ENCODE data around the gene SLC37A2. TPM values are rescaled to one million over a fixed set of nuclear protein-coding genes. Genes with fewer than 3 reads are reported as not detected.

SLC37A2 gene
- total RNA-seq, 1 experiment from 2014 or later = 0.23 TPM

DNA sequence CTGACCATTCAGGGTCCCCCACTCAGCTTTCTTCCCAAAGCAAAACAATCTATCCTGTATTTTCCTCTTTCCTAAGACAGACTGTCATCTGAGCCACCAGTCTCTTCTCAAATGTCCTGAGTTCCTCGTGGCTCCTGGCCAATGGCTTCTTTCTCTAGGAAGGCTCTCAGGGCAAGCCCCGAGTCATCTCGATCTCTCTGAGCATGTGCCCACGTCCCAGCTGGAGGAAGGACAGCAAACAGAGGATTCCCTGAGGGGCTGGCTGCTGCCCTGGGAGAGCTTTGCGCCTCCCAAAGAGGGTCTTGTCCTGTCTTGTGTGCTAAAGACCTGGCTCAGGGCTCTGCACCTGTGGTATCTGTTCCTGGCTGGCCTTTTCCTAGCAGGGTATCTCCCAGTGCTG lies 8.3 kb downstream of the SLC37A2 start:
- DNase-seq (ENCODE audit: low spot score) = no peak

DNA sequence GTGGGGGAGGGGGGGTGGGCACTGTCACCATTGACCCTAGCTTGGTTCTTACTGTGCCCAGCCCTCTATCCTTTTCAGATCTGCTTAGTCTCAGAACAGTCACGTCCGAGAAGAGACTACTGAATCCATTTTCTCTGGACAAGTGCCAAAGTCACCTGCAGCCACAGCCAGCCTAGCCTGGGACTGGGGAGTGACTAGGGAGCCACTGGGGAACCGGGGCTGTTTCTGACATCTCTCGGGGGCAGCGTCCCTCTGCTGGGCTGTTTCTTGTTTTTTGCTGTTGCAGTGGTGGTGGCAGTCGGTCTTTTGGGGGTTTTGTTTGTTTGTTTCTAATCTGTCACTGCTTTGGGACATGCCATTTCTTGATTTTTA lies 8.7 kb downstream of the SLC37A2 start:
- no peak for DNase-seq (ENCODE audit: low spot score)

DNA sequence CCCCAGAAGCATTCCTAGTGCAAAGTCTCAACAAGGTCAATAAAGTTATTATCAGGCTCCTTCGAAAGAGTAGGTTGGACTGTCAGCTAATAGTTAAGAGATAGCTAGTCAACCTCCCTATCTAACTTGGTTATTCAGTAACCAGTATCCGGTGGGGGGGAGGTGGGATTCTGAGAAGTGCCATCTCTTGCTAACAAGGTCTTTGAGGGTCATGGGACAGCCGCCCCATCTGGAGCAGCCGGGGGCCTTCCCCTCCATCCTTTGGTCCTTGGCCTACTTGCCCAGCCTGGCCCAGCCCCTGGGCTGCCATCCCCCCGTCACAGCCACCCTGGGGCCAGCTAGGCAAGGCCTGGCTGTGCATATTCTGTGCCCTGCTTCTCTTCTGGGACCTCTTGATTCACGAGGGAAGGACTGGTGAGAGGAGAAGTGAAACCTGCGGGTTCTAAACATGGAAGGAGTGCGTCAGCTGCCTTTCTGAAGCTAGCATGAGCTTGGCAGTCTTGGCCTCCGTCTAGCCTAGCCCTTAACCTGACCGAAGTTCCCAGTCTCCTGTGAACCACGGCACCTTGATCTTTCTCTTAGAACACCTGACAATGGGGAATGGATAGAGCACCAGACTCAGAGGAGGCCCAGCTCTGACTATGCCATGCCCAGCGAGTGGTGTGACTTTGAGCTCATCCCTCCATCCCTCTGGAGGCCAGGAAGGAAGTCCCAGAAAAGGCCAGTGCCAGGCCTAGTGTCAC lies 9.3 kb downstream of the SLC37A2 start:
- no peak for DNase-seq (ENCODE audit: low spot score)

DNA sequence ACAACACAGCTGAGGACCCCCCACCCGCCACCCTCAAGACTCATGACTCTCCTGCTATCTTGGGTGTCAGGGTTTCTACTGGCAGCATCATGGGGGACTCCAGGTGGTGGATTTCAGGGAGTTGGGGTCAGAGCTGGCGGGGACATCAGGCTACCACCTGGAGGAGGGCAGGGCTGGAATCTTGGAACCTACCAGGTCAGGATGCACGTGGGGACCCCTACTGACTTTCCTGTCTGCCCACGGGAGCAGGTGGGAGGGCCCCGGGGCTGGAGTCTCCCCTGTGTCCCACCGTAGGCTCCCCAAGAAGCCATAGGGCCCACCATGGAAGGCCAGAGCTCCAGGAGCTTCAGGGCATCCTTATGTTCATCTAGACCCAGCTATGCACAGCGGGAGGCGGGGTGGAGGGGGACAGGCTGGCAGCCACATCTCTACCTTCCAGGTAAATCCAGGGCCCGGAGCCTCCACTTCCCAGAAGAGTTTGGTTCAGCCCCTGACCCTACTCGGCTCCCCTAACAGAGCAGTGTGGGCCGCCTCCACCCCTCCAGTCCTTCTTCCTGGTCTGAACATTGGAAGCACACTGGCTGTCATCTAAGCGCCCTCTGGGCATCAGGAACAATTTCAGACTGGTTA lies 10.0 kb downstream of the SLC37A2 start:
- no peak for DNase-seq (ENCODE audit: low spot score)

DNA sequence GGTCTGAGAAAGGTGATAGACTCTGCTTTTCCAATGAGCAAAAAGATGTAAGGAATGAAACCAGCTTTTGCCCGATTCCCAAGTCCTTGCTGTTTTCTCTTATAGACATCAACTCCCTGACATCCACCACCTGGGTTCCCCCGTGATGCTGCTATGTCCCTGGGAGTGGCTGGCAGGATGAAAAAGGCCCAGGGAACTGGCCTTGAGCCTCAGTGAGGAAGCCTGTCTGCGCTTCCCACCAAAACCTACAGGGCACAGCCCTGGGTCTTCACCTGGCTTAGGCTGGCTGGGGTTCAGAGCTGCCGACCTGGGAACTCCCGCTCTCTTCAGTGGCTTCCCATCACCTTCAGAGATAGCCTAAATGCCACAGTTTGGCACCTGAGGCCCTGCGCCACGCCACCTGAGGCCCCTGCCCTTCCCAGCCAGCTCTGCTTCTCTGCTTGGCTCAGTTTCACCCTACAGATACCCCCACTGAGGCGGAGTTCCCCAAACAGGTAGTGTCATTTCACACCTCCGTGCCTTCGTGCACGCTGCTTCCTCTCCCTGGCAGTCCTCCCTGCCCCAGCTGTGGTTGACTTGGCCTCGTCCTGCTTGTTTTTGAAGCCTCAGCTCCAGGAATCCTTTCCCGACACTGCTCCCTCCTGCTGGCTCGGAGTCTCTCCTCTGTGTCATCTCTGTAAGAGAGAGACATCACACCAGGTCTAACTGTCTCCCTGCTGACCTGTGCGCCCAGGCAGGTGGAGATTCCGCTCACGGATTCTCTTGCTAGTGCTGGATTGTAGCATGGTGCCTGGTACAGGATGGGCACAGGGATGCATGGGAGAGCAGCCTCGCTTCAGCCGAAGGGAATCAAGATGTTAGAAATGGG lies 10.7 kb downstream of the SLC37A2 start:
- no peak for DNase-seq (ENCODE audit: low spot score)

DNA sequence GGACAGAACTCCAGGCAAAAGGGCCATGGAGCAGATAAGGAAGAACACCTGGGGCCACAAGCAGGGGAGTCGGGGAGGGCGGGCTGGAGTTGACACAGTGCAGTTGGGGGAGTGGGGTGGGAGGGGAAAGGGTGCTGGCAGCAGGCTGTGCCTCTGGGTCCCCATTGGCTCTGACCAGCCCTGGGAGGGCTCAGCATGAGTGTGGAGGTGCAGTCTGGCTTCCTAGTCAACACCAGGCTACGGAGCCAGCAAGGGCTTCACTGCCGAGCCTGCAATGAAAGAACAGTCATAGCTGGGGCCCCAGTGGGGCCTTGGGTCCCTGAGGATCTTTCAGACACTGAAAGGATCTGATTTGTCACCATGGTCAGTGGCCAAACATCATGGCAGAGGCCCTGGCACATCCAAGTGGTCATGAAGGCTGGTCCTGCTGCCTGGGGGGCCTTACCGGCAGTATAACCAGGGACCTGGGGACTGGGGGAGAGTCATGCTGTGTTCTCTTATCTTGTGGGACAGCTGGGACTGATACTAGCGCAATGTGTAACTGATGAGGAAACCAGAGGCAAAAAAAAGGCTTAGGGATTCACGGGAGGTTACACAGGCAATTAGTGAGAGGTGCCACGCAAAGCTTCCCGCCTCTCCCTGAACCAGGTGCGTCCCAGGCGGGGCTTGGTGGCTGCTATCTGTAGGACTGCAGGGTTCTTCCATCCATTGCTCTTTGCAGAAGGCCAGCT lies 11.6 kb downstream of the SLC37A2 start:
- no peak for DNase-seq (ENCODE audit: low spot score)

DNA sequence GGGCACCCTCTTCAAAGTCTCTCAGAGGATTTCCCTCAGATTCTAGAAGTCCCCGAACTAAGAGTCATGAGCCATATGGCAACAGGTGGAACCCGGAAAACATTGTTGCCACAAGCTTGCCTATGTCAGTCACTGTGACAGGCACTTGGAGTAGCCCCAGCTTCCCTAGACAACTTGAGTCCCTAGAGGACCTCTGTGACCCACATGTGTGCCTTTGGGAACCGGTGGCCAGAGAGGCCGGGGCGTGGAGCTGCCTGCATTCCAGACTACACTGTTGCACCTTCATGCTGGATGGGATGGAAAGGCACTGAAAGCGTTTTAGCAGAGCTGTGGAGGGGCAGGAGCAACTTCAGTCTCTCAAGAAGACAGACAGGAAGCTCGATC lies 12.1 kb downstream of the SLC37A2 start:
- DNase-seq (ENCODE audit: low spot score) = no peak

DNA sequence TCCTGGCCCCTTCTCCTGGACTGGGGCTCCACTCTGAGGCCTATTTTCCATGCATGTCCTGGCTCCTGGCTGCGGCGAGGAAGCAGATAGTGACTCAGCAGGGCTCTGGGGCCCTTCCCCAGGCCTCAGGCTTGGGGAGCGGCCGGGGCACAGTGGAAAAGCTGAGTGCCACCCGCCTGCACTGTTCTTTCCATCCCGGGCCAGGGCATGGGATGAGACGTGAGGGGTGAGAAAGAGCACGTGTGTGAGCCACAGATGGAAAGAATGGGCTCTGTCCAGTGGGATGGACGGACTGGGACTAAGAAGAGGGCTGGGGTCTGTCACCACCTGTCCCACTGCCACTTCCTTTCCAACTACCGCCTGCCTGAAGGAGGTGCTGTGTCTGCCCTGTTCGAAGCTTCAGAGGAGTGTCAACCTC lies 12.8 kb downstream of the SLC37A2 start:
- no peak for DNase-seq (ENCODE audit: low spot score)

DNA sequence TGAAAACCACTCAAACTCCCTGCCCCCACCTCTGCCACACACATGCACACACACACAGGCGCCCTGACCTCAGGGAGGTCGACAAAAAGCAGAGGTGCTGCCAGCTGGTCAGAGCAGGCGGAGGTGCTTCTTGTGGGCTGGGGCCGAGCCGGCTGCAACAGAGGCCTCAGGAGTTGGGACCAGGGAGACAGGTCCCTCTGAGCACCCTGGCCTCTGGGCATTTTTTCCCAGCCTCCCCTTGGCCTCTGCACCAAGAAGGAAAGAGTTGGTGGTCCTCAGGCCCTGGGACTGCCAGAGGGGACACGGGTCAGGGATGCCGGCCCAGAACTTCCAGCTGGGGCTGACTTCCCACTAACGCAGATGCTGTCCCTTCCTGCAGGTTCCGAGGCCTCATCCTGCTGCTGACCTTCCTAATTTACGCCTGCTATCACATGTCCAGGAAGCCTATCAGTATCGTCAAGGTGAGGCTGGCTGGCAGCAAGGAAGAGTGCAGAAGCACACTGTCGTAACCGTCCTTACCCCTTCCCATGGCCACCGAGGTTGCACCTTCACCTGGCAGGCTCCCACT lies 13.4 kb downstream of the SLC37A2 start:
- no peak for DNase-seq (ENCODE audit: low spot score)

DNA sequence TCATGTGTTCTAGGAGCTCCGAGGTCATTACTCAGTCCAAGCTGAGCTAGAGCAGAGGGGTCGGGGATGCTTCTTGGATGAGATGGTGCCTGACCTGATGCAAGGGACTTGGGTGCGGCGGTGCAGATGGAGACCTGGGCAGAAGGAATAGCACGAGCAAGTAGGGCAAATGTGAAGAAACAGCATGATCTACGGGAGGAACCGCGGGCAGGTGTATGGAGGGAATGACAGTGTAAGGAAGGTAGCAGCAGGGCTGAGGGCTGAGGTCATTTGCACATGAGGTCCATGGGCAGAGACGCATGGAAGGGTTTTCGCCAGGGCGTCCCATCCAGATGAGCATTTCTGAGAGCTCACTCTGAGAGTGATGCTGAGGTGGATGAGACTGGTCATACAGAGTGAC lies 14.9 kb downstream of the SLC37A2 start:
- no peak for DNase-seq (ENCODE audit: low spot score)

DNA sequence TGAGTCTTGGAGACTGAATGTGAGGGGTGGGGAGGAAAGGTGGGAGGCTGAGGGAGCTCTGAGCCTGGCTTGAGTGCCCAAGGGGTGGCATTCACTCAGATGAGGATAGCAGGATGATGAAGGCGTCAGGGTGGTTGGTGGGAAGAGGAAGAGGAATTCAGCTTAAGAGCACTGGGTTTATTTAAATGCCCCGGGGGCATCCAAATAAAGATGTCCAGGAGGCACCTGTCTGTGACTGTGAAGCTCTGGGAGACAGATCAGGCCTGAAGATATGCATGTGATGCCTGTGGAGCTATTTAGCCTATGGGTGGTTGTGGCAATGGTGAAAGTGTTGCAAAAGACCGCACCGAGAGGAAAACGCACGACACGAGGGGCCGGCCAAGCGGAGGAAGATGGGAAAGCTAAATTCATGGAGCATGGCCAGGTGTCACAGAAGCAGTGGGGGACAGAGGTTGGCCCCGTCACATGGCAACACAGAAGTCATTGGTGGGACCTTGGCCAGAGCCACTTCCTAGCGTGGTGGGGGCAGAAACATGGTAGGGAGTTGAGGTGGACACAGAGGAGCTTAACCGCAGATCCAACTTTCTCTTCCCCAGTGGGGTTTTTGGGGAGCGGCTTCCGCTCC lies 15.5 kb downstream of the SLC37A2 start:
- no peak for DNase-seq (ENCODE audit: low spot score)

DNA sequence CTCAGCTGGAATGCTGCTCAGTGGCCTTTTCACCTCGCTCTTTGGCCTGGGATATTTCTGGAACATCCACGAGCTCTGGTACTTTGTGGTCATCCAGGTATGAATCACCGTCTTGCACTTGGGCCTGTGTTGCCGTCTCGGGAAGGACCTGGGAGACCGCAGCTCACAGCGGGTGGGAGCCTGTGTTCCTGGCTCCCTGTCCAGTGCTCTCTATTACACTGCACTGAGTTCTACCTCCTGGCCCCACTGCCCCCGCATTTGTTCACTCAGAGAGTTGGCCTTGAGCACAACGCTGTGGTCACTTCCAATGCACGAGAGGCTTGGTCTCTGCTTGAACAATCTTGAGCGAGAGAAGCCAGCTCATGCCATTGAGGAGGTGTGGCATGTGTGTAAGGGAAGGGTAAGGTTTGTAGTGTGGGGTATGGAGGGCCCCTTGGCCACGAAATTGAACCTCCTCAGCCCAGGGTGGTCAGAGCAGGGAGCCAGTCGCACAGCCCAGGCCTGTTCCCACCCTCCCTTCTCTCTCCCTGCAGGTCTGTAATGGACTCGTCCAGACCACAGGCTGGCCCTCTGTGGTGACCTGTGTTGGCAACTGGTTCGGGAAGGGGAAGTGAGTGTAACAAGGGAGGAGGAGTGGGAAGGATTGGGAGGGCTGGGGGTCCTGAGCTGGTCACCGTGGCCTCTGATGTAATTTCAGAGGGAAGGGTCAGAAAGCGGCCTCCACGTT lies 16.2 kb downstream of the SLC37A2 start:
- no peak for DNase-seq (ENCODE audit: low spot score)

DNA sequence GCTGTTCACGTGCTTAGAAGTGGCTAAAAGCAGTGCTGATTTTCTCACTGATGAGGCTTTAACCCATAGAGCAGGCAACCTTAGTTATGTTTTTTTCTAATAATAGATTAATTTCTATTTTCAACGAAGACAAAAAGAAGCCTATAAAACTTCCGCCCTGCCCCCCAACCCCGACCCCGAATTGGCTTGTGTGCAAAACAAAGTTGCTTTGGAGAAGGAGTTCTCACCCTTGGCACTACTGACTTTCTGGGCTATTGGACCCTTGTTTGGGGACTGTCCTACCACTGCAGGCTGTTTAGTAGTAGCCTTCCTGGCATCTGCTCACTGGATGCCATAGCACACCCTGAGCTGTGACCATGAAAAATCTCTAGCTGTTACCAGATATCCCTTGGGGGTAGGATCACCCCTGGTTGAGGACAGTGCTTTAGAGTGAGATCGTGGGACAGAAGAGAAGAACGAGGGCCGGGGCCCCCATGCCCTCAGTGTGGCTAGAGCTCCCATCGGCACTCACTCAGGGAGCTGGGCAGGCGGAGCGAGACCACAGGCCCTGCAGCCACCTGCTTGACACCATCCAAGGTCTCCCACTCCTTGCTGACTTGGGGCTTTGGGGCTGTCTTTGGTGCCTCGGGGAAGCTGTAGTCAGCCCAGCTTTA lies 16.9 kb downstream of the SLC37A2 start:
- no peak for DNase-seq (ENCODE audit: low spot score)

DNA sequence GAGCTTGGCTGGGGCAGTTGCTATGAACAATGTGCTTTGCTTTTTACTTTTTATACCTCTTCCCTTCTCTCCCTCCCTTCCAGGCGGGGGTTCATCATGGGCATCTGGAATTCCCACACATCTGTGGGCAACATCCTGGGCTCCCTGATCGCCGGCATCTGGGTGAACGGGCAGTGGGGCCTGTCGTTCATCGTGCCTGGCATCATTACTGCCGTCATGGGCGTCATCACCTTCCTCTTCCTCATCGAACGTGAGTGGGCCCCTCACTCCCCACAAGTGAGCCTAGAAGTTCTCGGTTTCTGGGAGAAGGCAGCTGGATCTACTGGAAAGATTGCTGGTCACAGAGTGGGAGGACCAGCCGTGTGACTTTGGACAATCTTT lies 17.4 kb downstream of the SLC37A2 start:
- DNase-seq (ENCODE audit: low spot score) = no peak

DNA sequence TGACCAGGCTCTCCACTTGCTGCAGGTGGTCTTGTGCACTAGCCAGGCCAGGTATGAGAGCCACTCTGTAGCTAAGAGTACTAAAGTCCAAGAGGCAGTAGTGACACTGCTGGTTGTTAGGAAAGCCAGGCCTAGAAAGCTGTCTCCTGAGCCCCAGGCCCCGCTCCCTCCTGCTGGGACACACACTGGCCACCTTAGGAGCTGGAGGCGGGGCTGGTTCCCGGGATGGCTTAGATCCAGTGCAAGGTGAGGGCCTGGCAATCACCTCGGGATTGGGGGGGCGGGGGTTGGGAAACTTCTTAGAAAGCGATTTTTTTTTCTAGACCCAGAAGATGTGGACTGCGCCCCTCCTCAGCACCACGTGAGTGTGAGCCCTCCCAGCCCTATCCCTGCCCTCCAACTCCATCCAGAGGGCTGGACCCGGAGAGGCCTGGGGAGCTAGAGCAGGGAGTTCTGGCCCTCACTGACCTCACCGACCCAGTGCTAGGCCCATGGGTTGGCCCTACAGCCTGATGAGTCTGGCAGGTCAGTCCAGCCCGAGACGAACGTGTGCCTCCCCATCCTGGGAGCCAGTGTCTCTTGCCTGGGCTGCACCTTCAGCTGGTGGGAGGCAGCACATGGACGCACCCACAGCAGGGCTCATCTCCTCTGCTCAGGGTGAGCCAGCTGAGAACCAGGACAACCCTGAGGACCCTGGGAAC lies 18.1 kb downstream of the SLC37A2 start:
- no peak for DNase-seq (ENCODE audit: low spot score)

DNA sequence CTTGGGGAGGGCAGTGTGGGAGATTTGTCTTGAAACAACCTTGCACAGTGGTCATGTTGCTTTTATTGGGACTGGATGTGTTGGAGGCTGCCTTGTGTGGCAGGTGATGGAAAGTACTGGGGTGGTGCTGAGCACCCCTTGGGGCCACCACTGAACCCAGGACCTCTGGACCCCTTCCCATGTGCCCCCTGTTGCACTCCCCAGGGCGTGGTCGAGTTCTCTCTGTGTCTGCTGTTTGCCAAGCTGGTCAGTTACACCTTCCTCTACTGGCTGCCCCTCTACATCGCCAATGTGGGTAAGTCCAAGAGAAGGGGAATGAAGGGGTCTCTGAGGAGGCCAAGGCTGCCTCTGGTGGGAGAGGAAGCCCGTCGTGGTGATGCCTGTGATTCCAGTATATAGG lies 18.9 kb downstream of the SLC37A2 start:
- DNase-seq (ENCODE audit: low spot score) = no peak

DNA sequence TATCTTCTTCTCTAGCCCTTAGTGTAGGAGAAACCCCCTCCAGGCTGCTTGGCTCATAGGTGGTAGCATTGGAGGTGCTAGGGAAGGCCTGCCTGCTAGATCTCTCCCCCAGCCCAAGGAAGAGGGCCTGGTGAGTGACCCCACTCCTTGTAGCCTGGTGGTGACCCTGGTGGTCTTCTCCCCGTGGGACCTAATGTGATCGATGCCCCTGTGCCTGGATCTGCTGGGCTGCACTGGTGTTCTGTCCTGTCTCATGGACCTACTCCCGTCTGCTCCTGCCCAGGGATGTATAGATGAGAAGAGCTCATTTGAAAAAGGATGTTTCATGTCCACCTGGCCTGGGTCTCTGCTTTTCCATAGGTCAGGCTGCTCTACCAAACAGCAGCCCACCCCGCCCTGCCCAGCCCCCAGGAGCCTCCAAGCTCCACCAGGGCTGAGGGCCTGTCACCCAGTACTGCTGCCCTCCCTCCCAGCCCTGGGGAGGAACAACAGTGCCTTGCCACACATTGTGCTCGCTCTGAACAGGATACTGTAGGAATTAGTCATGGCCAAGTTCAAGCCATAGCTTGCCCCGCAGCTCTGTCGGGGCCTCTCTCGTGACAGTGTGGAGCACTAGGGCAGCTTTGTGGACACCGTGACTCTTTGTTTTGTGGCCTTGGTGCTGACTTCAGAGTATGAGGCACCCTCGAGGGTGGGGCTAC lies 19.7 kb downstream of the SLC37A2 start:
- DNase-seq (ENCODE audit: low spot score) = peak; percentile 23

DNA sequence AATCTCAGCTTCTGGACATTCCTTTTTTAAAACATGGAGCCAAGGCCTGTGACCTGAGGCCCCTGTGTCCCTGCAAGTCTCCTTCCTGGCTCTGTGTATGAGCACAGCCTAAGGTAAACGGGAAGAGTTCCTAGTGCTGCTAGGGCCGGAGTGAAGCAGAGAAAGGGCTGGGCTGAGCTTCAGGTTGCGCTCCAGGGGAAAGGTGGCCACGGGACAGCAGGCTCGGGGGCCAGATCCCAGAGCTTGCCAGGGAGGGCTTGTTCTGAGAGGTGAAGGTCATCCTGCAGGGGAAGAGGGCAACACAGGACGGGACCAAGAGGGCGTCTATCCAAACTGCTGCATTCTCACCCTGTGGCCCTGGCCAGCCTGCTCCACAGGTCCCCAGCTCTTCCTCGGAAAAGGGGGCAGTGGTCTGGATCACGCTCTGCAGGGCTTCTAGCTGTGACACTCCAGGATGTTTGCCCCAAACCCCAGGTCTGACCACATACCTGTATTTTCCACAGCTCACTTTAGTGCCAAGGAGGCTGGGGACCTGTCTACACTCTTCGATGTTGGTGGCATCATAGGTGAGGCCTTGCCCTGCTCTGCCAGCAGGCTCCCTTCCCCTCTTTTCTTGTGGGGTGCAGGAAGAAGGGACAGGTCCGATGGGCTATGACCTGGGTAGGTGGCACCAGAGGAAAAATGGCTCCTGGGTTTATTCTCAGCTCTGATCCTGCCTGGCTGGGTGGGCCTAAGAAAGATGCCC lies 20.4 kb downstream of the SLC37A2 start:
- DNase-seq (ENCODE audit: low spot score) = no peak
